ENCODE results near the gene TMEFF2. TPM values are rescaled to one million over a fixed set of nuclear protein-coding genes. Genes with fewer than 3 reads are reported as not detected.

TMEFF2 gene
- total and polyA plus RNA-seq, 2 of the 4 experiments (the other 2 are of a cell fraction) = 1.3 to 3.0 TPM

GRCh38 chr2:192068966-192069365, 125.8 kb downstream of the TMEFF2 start:
- Histone ChIP-seq H3K4me3 (ENCODE audit: insufficient read depth, low read depth, low read length) (no peak overlapping the region), H3K27me3 (ENCODE audit: control insufficient read depth, insufficient read depth, low read length) (no peaks in the 10 kb centered on the region), H4K8ac (ENCODE audit: low read depth in 2 of 2, low read length in 2 of 2) (no peak overlapping the region), H3K4me2 (ENCODE audit: low read depth, low read length) (no peak overlapping the region), H3K36me3 (ENCODE audit: control insufficient read depth, insufficient read depth, low read length) (no peaks in the 10 kb centered on the region), H3K9me1 (ENCODE audit: insufficient read depth, low read length) (no peaks in the 10 kb centered on the region), H3K23ac (ENCODE audit: low read depth, low read length) (no peak overlapping the region), H3K27ac (ENCODE audit: insufficient read depth, low read length) (no peak overlapping the region), H3K56ac (ENCODE audit: extremely low read depth, insufficient read depth, low read length) (no peak overlapping the region), H3K4me1 (ENCODE audit: control insufficient read depth, insufficient read depth, low read length) (no peaks in the 10 kb centered on the region), H2BK120ac (ENCODE audit: low read depth, low read length) (no peak overlapping the region), H2BK5ac (ENCODE audit: low read depth, low read length, poor library complexity, severe bottlenecking) (no peak overlapping the region), H4K5ac (ENCODE audit: low read depth, low read length) (no peak overlapping the region), H3K4ac (ENCODE audit: low read depth, low read length) (no peak overlapping the region), H3K9me3 (ENCODE audit: control insufficient read depth, insufficient read depth, low read length) (no peaks in the 10 kb centered on the region), H3K9ac (ENCODE audit: low read depth, low read length) (no peak overlapping the region), H2AFZ (replicated peaks; ENCODE audit: low read length, poor library complexity) (no peak overlapping the region), H4K20me1 (ENCODE audit: insufficient read depth, low read length) (no peaks in the 10 kb centered on the region), H3K18ac (ENCODE audit: low read depth, low read length) (no peak overlapping the region), H2AK5ac (ENCODE audit: low read depth, low read length) (no peak overlapping the region), H2AK9ac (replicated peaks; ENCODE audit: low read depth, low read length, poor library complexity) (no peak overlapping the region), H2BK20ac (ENCODE audit: low read depth, low read length) (no peak overlapping the region), H3K79me1 (ENCODE audit: low read depth in 1 of 2, low read length in 2 of 2) (no peaks in the 10 kb centered on the region), H2BK15ac (ENCODE audit: low read depth, low read length) (no peak overlapping the region), H3K14ac (replicated peaks; ENCODE audit: low read depth, low read length) (no peak overlapping the region), H4K91ac (ENCODE audit: insufficient read depth, low read depth, low read length) (no peak overlapping the region)
- intact Hi-C loops (cut with micrococcal nuclease) = no loop called here
- no peak for DNase-seq
- ChIA-PET CTCF (no interaction called here), POLR2A (ENCODE audit: unreplicated experiment) (no interaction called here)
- no peak for ATAC-seq (ENCODE audit: low read depth)
- no TSS peak for BruUV-seq (replicated peaks)
- WGBS, 2 experiments (ENCODE audit: extremely low coverage in 2 of 2, insufficient read length in 1 of 2) = 100% methylated on average over 1 of the region's 4 CpGs; no CpG with 5 or more reads in 1 of the 2 experiments
- in situ Hi-C loops (cut with MboI; ENCODE audit: low sequenced_read_pairs) = no loop called here
- dilution Hi-C loops (cut with HindIII; ENCODE audit: low sequenced_read_pairs, unreplicated experiment) = no loop called here
- no peak for TF ChIP-seq RAD21 (IDR thresholded peaks at IDR 0.05; ENCODE audit: low read length)
- no peak for TF ChIP-seq MXI1 (IDR thresholded peaks at IDR 0.05; ENCODE audit: borderline replicate concordance, low read depth, low read length)
- no peak for TF ChIP-seq POLR2A (IDR thresholded peaks at IDR 0.05; ENCODE audit: low read depth, low read length)

Measured in IMR-90 (cell line).